Activated naive CD4-positive, alpha-beta T cell treated with anti-CD3 and anti-CD28 coated beads, Interleukin-2, amount 50 U/mL, for 24 hours (primary cell): ENCODE measurements around the gene CDH20.

Experiments
- H3K27ac Mint-ChIP-seq: one replicate; pipeline ENCODE4 v1.8.0; 2021; ENCODE audit warnings: mild to moderate bottlenecking, mixed read lengths
- H3K27me3 Mint-ChIP-seq: one replicate; pipeline ENCODE4 v1.8.0; 2021; ENCODE audit warnings: mixed read lengths
- H3K36me3 Mint-ChIP-seq: one replicate; pipeline ENCODE4 v1.8.0; 2021; ENCODE audit warnings: mixed read lengths
- H3K4me1 Mint-ChIP-seq: one replicate; pipeline ENCODE4 v1.8.0; 2021; ENCODE audit warnings: mixed read lengths
- H3K4me3 Mint-ChIP-seq: one replicate; pipeline ENCODE4 v1.8.0; 2021; ENCODE audit warnings: mild to moderate bottlenecking, mixed read lengths
- H3K9me3 Mint-ChIP-seq: one replicate; pipeline ENCODE4 v1.8.0; 2021; ENCODE audit warnings: mixed read lengths

Gene CDH20

DNA sequence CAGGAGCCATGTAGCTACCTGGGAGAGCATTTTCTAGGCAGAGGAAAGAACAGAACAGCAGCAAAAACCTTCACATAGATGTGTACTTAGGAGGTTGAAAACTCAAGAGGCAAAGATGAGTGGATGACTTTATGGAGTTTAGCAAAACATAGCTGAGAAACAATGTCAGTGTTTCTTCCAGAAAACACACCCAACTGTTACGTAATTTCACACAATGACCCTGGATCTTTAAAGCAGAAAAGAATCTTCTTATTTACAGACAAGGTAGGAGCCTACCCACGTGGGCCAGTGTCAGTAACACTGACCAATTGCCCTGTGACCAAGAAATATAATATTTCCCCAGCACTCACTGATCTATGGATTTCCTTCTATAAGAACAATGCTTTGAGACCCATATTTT lies 254.6 kb downstream of the CDH20 start:
- no peaks in the 10 kb centered on the region for H3K36me3 Mint-ChIP-seq
- no peak overlapping the region for H3K27ac Mint-ChIP-seq
- H3K4me1 Mint-ChIP-seq, result no peaks in the 10 kb centered on the region
- H3K4me3 Mint-ChIP-seq, result no peak overlapping the region
- no peaks in the 10 kb centered on the region for H3K9me3 Mint-ChIP-seq
- peaks cover 8% of the 10 kb centered on the region for H3K27me3 Mint-ChIP-seq

DNA sequence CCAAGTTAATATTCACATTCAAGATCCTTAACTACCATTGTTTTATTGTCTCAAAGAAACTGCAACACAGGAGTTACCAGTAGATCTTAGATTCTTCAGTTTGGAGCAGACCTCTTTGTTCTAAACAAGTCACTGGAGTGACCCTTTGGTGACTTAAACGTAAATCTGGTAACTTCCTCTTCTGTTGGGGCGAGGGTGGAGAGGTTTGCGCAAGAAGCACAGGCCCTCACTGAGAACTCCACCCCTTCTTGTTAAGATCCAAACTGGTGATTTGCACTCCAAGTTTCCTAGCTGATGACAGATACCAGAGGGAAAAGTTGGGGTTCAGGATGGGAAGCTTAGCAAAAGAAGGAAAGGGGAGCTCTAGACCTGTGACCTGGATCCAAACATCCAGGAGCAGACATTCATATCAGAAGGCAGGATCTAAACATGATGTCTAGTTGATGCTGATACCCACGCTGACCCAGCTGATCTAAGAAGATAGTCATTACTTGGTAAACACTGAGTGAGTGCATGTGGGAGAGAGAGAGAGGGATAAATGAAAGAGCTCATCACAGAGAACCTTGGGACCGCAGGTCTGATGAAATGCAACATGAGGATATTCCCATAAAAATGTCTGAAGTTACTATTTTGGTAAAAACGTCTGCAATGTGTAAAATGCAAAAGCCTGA lies 256.0 kb downstream of the CDH20 start:
- H3K9me3 Mint-ChIP-seq, result no peaks in the 10 kb centered on the region
- no peak overlapping the region for H3K4me3 Mint-ChIP-seq
- H3K4me1 Mint-ChIP-seq, result no peaks in the 10 kb centered on the region
- H3K27me3 Mint-ChIP-seq, result peaks cover 8% of the 10 kb centered on the region
- H3K36me3 Mint-ChIP-seq, result no peaks in the 10 kb centered on the region
- no peak overlapping the region for H3K27ac Mint-ChIP-seq

DNA sequence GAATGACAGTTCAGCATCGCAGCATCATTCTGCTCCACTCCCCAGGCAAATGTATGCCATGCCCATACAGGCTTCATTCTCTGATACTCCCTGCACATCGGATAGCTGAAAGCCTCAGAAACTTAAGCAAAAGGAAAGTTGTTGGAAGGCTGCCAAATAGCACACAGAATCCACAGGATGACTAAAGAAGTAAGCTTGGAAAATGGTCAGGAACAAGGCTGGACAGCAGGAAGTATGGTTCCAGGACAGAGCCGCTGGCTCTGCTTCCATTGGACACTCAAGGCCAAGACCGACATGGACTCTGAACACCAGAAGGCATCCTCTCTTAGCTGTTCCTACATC lies 256.5 kb downstream of the CDH20 start:
- H3K27me3 Mint-ChIP-seq, result peaks cover 8% of the 10 kb centered on the region
- H3K9me3 Mint-ChIP-seq, result no peaks in the 10 kb centered on the region
- H3K4me1 Mint-ChIP-seq, result no peaks in the 10 kb centered on the region
- no peaks in the 10 kb centered on the region for H3K36me3 Mint-ChIP-seq
- no peak overlapping the region for H3K4me3 Mint-ChIP-seq
- no peak overlapping the region for H3K27ac Mint-ChIP-seq

DNA sequence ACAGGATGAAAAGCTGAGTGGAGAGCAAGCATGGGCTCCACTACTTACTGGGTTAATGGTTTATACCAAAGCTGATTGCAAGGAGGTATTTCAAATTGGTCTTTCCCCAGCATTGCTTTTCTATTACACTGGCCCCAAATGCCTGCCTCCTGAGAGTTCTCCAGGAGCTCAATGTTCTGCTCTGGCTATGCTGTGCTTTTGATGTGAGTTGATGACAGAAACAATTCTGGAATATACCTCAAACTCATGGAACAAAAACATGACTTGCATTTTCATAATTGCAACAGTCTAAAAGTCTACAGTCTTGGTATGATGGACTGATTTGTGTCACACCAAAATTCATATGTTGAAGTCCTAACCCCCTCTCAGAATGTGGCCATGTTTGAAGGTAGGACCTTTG lies 258.0 kb downstream of the CDH20 start:
- Mint-ChIP-seq H3K4me1 (no peaks in the 10 kb centered on the region), H3K36me3 (no peaks in the 10 kb centered on the region), H3K27me3 (peaks cover 3% of the 10 kb centered on the region), H3K4me3 (no peak overlapping the region), H3K27ac (no peak overlapping the region), H3K9me3 (no peaks in the 10 kb centered on the region)

DNA sequence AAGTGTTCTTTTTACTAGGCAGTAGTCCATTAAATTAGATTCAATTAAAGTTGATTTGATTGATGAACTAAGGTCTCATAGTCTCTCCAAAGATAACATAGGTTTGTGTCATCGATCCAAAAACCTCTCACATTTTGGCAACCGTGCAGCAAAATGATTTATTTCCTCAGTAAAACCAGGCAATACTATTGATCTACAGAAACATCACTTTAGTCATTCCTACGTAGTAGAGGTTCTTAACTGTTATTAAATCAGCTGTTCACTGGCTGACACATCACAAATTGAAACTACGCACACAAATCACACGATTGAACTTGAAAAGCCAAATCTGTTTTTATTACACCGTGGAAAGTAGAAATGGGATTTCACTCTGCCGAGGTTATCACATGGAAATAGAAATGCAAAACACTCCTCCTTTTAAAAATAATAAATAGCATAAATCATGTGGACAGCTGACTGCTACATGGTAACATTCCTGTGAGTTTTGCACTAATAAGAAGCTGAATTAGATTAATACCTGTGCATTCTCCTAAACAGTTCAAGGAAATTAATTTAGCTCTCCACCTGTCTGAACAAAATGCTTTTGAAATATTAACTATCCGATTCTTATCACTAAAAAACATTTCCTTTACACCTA lies 262.5 kb downstream of the CDH20 start:
- Mint-ChIP-seq H3K36me3 (no peaks in the 10 kb centered on the region), H3K4me3 (no peak overlapping the region), H3K9me3 (no peaks in the 10 kb centered on the region), H3K4me1 (no peaks in the 10 kb centered on the region), H3K27me3 (peaks cover 4% of the 10 kb centered on the region), H3K27ac (no peak overlapping the region)

DNA sequence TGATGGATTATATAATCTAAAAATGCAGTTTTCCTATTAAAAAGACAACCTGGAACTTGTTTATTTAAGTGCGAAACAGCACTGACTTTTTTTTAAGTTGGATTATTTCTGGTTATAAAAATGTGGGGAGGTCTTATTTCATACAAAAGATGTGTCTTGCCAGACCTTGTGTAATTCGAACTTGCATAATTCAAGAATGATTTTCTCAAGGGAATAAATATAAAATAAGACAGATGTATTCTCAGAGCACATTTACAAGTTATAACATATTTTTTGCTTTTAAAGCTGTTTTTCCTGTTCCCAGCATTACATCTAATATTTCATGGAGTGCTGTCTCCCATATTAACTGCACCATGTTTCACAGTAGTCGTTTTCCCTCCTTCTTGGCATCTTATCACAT lies 263.1 kb downstream of the CDH20 start:
- Mint-ChIP-seq H3K27ac (no peak overlapping the region), H3K4me3 (no peak overlapping the region), H3K27me3 (peaks cover 4% of the 10 kb centered on the region), H3K4me1 (no peaks in the 10 kb centered on the region), H3K9me3 (no peaks in the 10 kb centered on the region), H3K36me3 (no peaks in the 10 kb centered on the region)

DNA sequence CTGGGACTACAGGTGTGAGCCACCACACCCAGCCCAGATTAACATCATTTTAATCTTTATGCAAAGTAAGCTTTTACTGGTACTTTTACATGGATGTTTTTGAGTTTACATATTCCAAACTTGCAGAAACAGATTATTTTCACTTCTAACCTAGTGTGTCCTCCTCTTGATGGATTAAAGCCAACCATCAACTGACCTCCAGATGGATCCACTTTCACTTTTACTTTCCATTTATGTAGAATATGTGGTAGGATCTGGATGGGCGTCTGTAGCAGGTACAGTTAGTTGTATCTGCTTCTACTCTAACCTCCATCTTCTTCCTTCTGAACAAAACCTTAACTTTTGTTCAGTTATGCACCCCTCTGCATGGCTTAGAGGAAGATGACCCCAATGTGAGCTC lies 264.1 kb downstream of the CDH20 start:
- H3K36me3 Mint-ChIP-seq, result no peaks in the 10 kb centered on the region
- H3K4me1 Mint-ChIP-seq, result no peaks in the 10 kb centered on the region
- H3K9me3 Mint-ChIP-seq, result no peaks in the 10 kb centered on the region
- H3K27ac Mint-ChIP-seq, result no peak overlapping the region
- H3K4me3 Mint-ChIP-seq, result no peak overlapping the region
- peaks cover 7% of the 10 kb centered on the region for H3K27me3 Mint-ChIP-seq

DNA sequence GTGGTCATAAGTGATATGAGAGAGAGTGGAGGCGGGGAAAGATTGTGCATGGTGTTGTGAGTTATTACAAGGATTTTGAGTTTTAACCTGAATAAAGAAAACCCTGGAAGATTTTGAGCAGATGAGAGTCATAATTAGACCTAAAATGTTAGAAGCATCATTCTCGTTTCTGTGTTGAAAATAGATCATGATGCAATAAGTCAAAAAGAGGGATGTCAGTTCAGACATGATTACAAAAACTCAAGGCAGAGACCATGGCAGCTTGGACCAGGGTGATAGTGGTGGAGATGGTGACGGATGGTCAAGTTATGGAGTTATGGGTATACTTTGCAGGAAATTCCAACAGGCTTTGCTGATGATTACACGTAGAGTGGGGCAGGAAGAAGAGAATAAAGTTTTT lies 267.2 kb downstream of the CDH20 start:
- Mint-ChIP-seq H3K36me3 (no peaks in the 10 kb centered on the region), H3K27ac (no peak overlapping the region), H3K9me3 (no peaks in the 10 kb centered on the region), H3K4me1 (no peaks in the 10 kb centered on the region), H3K27me3 (peaks cover 20% of the 10 kb centered on the region), H3K4me3 (no peak overlapping the region)

DNA sequence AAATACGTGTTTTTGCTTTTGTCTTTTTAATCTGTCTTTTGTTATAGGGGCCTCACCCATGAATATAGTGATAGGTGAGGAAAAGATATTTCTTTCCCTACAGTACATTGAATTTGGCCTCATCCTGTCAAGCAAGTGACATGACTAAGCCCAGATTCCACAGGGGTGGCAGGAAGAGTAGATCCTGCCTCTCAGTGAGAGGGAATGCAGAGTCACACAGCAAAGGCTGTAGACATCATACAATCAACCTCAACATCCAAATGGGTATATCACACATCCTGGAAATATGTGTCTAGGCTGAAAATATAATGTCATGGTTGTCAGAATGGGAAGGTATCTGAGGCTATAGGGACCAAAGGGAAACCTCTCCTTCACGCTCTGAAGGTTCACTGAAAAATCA lies 269.6 kb downstream of the CDH20 start:
- Mint-ChIP-seq H3K4me1 (no peaks in the 10 kb centered on the region), H3K27me3 (peaks cover 28% of the 10 kb centered on the region), H3K4me3 (no peak overlapping the region), H3K27ac (no peak overlapping the region), H3K9me3 (no peaks in the 10 kb centered on the region), H3K36me3 (no peaks in the 10 kb centered on the region)
